Measurements from ENCODE around the gene SOX18. TPM values are rescaled to one million over a fixed set of nuclear protein-coding genes. Genes with fewer than 3 reads are reported as not detected.

The SOX18 gene
- total RNA-seq, 3 donors from 2014 or later: 4.7 to 20.0 (median 12.6) TPM

DNA sequence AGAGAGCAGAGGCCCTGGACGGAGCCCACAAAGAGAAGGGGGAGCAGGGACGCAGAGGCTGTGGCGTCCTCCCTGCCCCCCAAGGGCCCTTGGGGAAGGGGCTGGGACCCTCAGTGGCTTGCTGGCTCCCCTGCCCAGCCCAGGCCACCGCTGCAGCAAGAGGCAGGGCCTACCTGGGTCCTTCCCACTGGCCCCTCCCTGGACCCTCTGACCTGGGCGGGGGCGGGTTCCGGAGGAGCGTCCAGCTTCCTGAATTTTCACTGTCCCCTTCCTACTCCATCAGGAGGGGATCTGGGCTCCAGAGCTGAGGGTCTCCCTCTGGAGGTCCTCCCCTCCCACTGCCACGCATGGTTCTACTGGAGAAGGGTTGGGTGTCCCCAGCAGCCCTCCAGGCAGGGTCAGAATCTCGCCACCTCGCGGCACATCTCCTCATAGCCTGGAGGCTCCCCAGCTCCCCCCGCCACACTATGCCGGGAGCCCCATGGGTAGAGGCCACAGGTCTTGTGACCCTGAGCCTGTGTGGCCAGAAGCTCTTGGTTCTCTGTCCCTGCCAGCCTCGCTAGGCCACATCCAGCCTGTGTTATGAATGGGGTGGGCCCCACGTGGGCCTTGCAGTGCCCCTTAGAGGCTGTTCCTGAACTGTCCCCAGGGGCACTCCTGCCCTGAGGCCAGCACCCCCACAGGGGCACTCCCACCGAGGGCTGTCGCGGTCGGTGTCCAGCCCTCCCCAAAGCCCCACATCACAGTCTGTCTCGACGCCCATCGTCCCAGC is 1.0 kb upstream of the SOX18 start:
- Histone ChIP-seq H3K4me1 (ENCODE audit: low read depth) (peaks cover 5% of the 10 kb centered on the region), H3K9me3 (no peaks in the 10 kb centered on the region), H3K36me3 (ENCODE audit: low read depth) (no peaks in the 10 kb centered on the region), H3K4me3 (no peak overlapping the region)
- TF ChIP-seq, protein P1, sequence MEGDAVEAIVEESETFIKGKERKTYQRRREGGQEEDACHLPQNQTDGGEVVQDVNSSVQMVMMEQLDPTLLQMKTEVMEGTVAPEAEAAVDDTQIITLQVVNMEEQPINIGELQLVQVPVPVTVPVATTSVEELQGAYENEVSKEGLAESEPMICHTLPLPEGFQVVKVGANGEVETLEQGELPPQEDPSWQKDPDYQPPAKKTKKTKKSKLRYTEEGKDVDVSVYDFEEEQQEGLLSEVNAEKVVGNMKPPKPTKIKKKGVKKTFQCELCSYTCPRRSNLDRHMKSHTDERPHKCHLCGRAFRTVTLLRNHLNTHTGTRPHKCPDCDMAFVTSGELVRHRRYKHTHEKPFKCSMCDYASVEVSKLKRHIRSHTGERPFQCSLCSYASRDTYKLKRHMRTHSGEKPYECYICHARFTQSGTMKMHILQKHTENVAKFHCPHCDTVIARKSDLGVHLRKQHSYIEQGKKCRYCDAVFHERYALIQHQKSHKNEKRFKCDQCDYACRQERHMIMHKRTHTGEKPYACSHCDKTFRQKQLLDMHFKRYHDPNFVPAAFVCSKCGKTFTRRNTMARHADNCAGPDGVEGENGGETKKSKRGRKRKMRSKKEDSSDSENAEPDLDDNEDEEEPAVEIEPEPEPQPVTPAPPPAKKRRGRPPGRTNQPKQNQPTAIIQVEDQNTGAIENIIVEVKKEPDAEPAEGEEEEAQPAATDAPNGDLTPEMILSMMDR (IDR thresholded peaks at IDR 0.05): no peak
- intact Hi-C loops (cut with DNase I, micrococcal nuclease): no loop called here
- DNase-seq: no peak
- ATAC-seq: no peak

DNA sequence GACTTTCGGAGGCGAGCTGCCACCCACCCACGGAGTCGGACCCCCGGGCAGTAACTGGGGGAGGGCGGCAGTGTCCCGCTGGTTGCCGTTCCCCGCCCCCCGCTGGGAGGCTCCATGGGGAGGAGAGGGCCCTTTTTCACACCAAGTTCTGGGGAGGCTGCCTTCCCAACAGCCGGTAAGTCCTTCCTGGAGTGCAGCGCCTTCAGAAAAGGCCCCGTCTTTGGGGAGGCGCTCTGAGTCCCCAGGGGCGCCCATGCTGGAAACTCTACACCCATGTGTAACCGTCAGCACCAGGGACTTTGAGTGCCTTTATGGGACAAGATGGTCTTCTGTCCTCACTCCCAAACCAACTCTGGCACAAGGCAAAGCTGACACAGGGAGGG is 430 bp upstream of the SOX18 start:
- TF ChIP-seq, protein P1 (IDR thresholded peaks at IDR 0.05): no peak
- no peaks in the 10 kb centered on the region for H3K36me3 ChIP-seq (ENCODE audit: low read depth)
- no peak overlapping the region for H3K4me3 ChIP-seq
- ATAC-seq (no peak), DNase-seq (no peak)
- no peaks in the 10 kb centered on the region for H3K9me3 ChIP-seq
- H3K4me1 ChIP-seq (ENCODE audit: low read depth): peaks cover 5% of the 10 kb centered on the region
- intact Hi-C loops (cut with DNase I, micrococcal nuclease): no loop called here

- ATAC-seq: no peak
- no peak for DNase-seq
- Histone ChIP-seq H3K36me3 (ENCODE audit: low read depth) (no peaks in the 10 kb centered on the region), H3K9me3 (no peaks in the 10 kb centered on the region), H3K4me3 (no peak overlapping the region), H3K4me1 (ENCODE audit: low read depth) (peaks cover 5% of the 10 kb centered on the region)
- intact Hi-C loops (cut with DNase I, micrococcal nuclease): no loop called here
- TF ChIP-seq, protein P1 (IDR thresholded peaks at IDR 0.05): no peak
Observed at GRCh38 chr20:64048402-64049044, 916 bp downstream of the SOX18 start.

- Histone ChIP-seq H3K9me3 (no peaks in the 10 kb centered on the region), H3K4me3 (no peak overlapping the region), H3K4me1 (ENCODE audit: low read depth) (peaks cover 5% of the 10 kb centered on the region), H3K36me3 (ENCODE audit: low read depth) (no peaks in the 10 kb centered on the region)
- ATAC-seq: no peak
- no peak for DNase-seq
- TF ChIP-seq, protein P1 (IDR thresholded peaks at IDR 0.05): no peak
- intact Hi-C loops (cut with DNase I, micrococcal nuclease): no loop called here
Observed at GRCh38 chr20:64047968-64048401, 1.5 kb downstream of the SOX18 start.

DNA sequence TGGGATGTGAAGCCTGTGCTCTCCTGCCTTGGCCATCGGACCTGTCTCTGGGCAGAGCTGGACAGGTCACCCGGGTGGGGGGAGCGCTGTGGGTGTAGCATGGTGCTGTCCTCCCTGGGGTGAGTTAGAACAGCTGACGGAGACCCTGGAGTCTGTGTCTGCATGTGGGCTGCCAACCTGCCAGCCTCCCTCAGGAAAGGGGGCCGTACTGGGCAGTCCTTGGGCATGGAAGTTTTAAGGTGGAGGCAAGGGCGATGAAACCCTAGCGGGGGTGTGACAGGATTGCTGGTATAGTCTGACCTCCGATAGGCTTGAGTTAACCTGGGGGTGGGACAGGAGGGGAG is 2.4 kb downstream of the SOX18 start:
- H3K9me3 ChIP-seq: no peaks in the 10 kb centered on the region
- H3K36me3 ChIP-seq (ENCODE audit: low read depth): no peaks in the 10 kb centered on the region
- no peak for DNase-seq
- intact Hi-C loops (cut with DNase I, micrococcal nuclease): no loop called here
- TF ChIP-seq, protein P1 (IDR thresholded peaks at IDR 0.05): no peak
- no peak overlapping the region for H3K4me3 ChIP-seq
- H3K4me1 ChIP-seq (ENCODE audit: low read depth): peaks cover 5% of the 10 kb centered on the region
- no peak for ATAC-seq

Measured in mucosa of descending colon (tissue), 3 donors.